OCI-LY1 (cell line): ENCODE data around the gene PAPPA.

ENCODE experiments used
- H2AFZ ChIP-seq: fragments of 200-600 bp; sonication (generic), shearing (Covaris generic); 2 replicates; pipeline ENCODE4 v1.6.0; 2014; ENCODE audit warnings: antibody characterized with exemption, mild to moderate bottlenecking, low read length
- H3F3A ChIP-seq: fragments of 200-600 bp; sonication (generic), shearing (Covaris generic); 2 replicates; pipeline ENCODE4 v1.6.0; 2014; ENCODE audit warnings: mild to moderate bottlenecking, antibody characterized with exemption, low read length, moderate library complexity; ENCODE audit not compliant: insufficient read depth
- H3K27ac ChIP-seq: fragments of 200-600 bp; sonication (generic); 2 replicates; pipeline ENCODE4 v1.5.1; 2014; ENCODE audit warnings: low read length, mixed run types, mild to moderate bottlenecking, low read depth; ENCODE audit not compliant: poor library complexity, severe bottlenecking
- H3K27me3 ChIP-seq: fragments of 200-600 bp; sonication (generic); 2 replicates; pipeline ENCODE4 v1.6.0; 2014; ENCODE audit warnings: antibody characterized with exemption, mild to moderate bottlenecking, low read length, moderate library complexity; ENCODE audit not compliant: insufficient read depth
- H3K36me3 ChIP-seq: fragments of 200-600 bp; sonication (generic); 2 replicates; pipeline ENCODE4 v1.6.1; 2014; ENCODE audit warnings: mild to moderate bottlenecking, antibody characterized with exemption, low read length, moderate library complexity, mixed read lengths; ENCODE audit not compliant: insufficient read depth
- H3K4me1 ChIP-seq: fragments of 200-600 bp; sonication (generic); 2 replicates; pipeline ENCODE4 v1.5.1; 2014; ENCODE audit warnings: mild to moderate bottlenecking, low read length, moderate library complexity; ENCODE audit not compliant: insufficient read depth, severe bottlenecking
- H3K4me2 ChIP-seq: fragments of 200-600 bp; sonication (generic), shearing (Covaris generic); 2 replicates; pipeline ENCODE4 v1.6.1; 2014; ENCODE audit warnings: low read length
- H3K4me3 ChIP-seq: fragments of 200-600 bp; sonication (generic); 2 replicates; pipeline ENCODE4 v1.5.1; 2014; ENCODE audit warnings: low read length, low read depth, mild to moderate bottlenecking, mixed read lengths; ENCODE audit not compliant: poor library complexity, severe bottlenecking
- H3K79me2 ChIP-seq: fragments of 200-600 bp; shearing (Covaris generic); 2 replicates; pipeline ENCODE4 v1.6.1; 2016; ENCODE audit warnings: mixed run types, low read length, mixed read lengths; ENCODE audit not compliant: insufficient read depth
- H3K9ac ChIP-seq: fragments of 200-600 bp; sonication (generic), shearing (Covaris generic); 2 replicates; pipeline ENCODE4 v1.6.1; 2014; ENCODE audit warnings: mild to moderate bottlenecking, low read length, mixed read lengths
- H3K9me2 ChIP-seq: fragments of 200-600 bp; sonication (generic), shearing (Covaris generic); 2 replicates; pipeline ENCODE4 v1.6.1; 2014; ENCODE audit warnings: low read depth, mild to moderate bottlenecking, low read length, mixed read lengths
- H3K9me3 ChIP-seq: fragments of 200-600 bp; shearing (Covaris generic); 2 replicates; pipeline ENCODE4 v1.6.1; 2014; ENCODE audit warnings: low read length, mixed read lengths
- H4K20me1 ChIP-seq: fragments of 200-600 bp; sonication (generic), shearing (Covaris generic); 2 replicates; pipeline ENCODE4 v1.6.0; 2016; ENCODE audit warnings: mild to moderate bottlenecking, low read length; ENCODE audit not compliant: insufficient read depth
- EZH2 ChIP-seq: fragments of 200-600 bp; sonication (generic), shearing (Covaris generic); IDR thresholded peaks from 2 replicates; pipeline ENCODE4 v1.8.0; 2017; ENCODE audit warnings: borderline replicate concordance, mixed run types, mild to moderate bottlenecking, antibody characterized with exemption, low read length, moderate library complexity, mixed read lengths
- TF ChIP-seq, protein P1 (sequence below): fragments of 200-600 bp; sonication (generic), shearing (Covaris generic); IDR thresholded peaks from 2 replicates; pipeline ENCODE4 v1.5.1; 2017; ENCODE audit warnings: mild to moderate bottlenecking, antibody characterized with exemption, low read length, moderate library complexity, mixed read lengths

The PAPPA gene

DNA sequence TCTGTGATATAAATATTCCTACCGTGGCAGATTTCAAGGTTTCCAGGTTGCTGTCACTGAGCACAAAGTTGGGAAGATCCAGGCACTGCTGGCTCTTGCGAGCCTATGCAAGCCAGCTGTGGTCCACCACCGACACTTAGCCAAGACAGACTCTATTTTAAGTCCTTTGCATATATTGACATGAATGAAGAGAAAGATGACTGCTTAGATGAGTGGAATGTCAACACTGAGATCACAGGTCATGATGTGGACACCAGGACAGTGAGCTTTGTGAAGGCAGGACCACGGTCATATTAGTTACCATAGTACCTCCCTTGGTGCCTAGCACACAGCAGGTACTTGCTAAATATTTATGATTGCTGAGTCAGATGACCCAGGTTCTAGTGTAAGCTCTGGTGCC, 217.0 kb downstream of the PAPPA start:
- no peaks in the 10 kb centered on the region for H3K36me3 ChIP-seq
- H3K9me3 ChIP-seq: no peaks in the 10 kb centered on the region
- TF ChIP-seq EZH2: no peak
- TF ChIP-seq, protein P1, sequence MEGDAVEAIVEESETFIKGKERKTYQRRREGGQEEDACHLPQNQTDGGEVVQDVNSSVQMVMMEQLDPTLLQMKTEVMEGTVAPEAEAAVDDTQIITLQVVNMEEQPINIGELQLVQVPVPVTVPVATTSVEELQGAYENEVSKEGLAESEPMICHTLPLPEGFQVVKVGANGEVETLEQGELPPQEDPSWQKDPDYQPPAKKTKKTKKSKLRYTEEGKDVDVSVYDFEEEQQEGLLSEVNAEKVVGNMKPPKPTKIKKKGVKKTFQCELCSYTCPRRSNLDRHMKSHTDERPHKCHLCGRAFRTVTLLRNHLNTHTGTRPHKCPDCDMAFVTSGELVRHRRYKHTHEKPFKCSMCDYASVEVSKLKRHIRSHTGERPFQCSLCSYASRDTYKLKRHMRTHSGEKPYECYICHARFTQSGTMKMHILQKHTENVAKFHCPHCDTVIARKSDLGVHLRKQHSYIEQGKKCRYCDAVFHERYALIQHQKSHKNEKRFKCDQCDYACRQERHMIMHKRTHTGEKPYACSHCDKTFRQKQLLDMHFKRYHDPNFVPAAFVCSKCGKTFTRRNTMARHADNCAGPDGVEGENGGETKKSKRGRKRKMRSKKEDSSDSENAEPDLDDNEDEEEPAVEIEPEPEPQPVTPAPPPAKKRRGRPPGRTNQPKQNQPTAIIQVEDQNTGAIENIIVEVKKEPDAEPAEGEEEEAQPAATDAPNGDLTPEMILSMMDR: no peak
- no peaks in the 10 kb centered on the region for H3K27me3 ChIP-seq
- H3K79me2 ChIP-seq: no peaks in the 10 kb centered on the region
- no peaks in the 10 kb centered on the region for H3K4me1 ChIP-seq
- H3K9me2 ChIP-seq: no peaks in the 10 kb centered on the region
- H3K4me2 ChIP-seq: no peak overlapping the region
- no peak overlapping the region for H3K4me3 ChIP-seq
- no peaks in the 10 kb centered on the region for H4K20me1 ChIP-seq
- no peaks in the 10 kb centered on the region for H3F3A ChIP-seq
- no peak overlapping the region for H2AFZ ChIP-seq
- H3K27ac ChIP-seq: no peak overlapping the region
- no peak overlapping the region for H3K9ac ChIP-seq

- H2AFZ ChIP-seq: no peak overlapping the region
- H3K4me3 ChIP-seq: no peak overlapping the region
- no peaks in the 10 kb centered on the region for H3F3A ChIP-seq
- H3K9me2 ChIP-seq: no peaks in the 10 kb centered on the region
- no peaks in the 10 kb centered on the region for H3K79me2 ChIP-seq
- H3K4me1 ChIP-seq: no peaks in the 10 kb centered on the region
- no peaks in the 10 kb centered on the region for H3K36me3 ChIP-seq
- H3K9ac ChIP-seq: no peak overlapping the region
- H3K9me3 ChIP-seq: no peaks in the 10 kb centered on the region
- H3K27ac ChIP-seq: no peak overlapping the region
- H3K27me3 ChIP-seq: no peaks in the 10 kb centered on the region
- no peaks in the 10 kb centered on the region for H4K20me1 ChIP-seq
- TF ChIP-seq EZH2: no peak
- TF ChIP-seq, protein P1: no peak
- no peak overlapping the region for H3K4me2 ChIP-seq
Observed at GRCh38 chr9:116372081-116372673, 218.6 kb downstream of the PAPPA start.

- Histone ChIP-seq H3K4me2 (no peak overlapping the region), H3K9me2 (no peaks in the 10 kb centered on the region), H4K20me1 (no peaks in the 10 kb centered on the region), H3K9me3 (no peaks in the 10 kb centered on the region), H2AFZ (no peak overlapping the region), H3K79me2 (no peaks in the 10 kb centered on the region), H3K27ac (no peak overlapping the region), H3K36me3 (no peaks in the 10 kb centered on the region), H3K27me3 (no peaks in the 10 kb centered on the region), H3K4me3 (no peak overlapping the region), H3K4me1 (no peaks in the 10 kb centered on the region), H3F3A (no peaks in the 10 kb centered on the region), H3K9ac (no peak overlapping the region)
- TF ChIP-seq EZH2: no peak
- TF ChIP-seq, protein P1: no peak
Observed at GRCh38 chr9:116372786-116373185, 219.2 kb downstream of the PAPPA start.
